ENCODE data around the gene SPNS2.

SPNS2 gene

DNA sequence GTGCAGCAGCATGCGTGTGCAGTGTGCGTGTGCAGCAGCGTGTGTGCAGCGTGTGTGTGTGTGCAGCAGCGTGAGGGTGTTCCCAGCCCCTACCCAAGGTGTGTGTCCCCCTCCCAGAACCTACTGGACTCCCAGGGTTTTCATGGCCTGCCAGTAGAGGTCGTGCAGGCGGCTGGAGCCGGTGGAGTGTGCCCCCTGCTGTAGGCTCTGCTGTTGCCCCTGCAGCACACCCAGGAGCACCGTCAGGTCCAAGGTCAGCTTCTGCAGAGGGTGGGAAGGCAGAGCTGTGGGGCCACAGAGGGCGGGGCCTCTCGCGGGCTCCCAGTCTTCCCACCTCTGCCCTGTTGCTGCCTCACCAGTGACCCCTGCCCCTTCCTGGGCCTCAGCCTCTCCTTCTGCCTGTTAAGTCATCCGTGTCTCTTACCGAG, 41.6 kb downstream of the SPNS2 start:
- DNase-seq, result no peak

DNA sequence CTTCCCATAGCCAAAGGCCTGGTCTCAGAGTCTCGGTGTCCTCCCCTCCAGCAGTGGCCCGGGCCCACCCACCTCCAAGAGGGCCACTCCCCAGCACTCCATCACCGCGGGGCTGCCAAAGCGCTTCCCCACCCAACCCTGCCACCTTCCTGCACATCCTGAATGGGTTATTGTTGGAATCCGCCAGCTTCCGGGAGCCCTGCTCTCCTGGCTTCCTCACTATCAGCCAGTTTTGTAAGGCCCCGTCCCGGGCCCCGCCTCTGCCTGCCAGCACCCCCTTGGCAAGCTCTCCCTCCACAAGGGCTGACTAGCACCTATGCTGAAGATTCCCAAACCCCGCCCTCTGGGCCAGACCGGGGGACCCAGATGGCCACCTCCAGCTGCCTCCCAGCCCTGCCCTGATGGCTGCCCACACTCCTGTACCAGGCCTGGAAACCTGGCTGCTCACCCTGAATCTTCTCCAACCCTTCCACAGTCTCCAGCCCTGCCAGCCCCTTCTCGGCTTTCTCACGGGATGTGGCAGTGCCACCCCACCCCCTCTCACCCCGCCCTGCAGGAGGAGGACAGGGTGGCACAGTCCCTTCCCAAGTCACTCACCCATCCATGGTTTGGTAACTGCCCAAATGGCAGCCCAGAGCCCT, 42.1 kb downstream of the SPNS2 start:
- DNase-seq, result no peak

DNA sequence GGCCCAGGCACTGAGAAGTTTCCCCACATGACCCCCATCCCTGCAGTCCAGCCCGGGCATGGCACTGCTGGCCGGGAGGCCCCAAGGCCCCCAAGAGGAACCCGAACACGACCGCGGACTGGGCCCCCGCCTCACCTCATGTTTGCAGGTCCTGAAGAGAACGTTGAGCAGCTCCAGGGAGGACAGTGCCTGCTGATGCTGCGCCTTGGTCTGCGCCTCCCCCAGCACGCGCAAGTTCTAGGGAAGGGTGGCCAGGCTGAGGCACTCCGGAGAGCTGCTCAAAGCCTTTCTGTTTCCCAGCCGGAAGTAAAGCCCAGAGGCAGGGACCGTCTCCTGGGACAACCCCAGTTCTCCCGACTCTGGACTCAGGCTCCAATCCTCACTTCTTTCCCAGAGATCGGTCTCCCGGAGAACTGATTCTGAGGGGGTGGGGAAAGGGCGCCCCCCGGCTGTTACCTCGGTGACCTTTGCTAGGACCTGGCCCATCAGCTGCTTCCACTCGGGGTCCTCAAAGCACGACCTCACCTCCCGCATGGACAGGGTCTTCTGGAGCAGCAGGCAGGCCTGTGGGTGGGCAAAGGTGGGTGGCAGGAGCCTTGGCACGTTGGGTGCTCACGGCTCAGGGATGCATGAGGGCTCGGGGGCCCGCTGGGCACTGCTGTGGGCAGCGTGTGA, 42.8 kb downstream of the SPNS2 start:
- no peak for DNase-seq

DNA sequence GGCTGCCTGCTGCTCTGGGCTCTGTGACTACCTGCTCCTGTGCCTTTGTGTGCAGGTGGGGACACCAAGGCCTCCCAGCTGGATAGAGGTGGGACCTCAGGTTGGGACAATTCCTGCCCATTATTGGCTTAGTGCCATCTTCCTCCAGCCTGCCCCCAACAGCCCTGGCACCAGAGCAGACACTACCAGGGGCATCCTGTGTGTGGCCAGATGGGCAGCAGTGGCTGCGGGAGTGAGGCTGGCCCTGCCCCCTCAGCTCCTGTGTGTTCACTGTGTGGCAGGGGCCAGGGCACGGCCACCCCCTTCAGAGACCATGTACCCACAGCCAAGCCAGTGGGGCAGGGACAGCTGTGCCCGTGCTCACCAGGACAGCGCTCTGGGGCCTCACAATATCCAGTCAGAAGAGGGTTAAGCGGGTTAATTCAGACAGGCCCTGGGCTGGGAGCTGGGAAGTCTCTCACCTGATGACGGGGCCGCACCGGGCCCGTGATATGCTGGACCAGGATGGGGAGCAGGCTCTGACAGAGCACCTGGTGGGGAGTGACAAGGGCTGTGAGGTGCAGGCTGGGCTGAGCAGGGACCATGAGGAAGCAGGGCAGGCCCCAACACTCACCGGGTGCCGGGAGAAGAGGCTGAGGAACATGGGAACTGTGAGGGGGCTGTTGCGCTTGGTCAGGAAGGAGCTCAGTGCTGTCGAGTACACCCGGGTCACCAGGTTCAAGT, 43.5 kb downstream of the SPNS2 start:
- DNase-seq, result no peak

DNA sequence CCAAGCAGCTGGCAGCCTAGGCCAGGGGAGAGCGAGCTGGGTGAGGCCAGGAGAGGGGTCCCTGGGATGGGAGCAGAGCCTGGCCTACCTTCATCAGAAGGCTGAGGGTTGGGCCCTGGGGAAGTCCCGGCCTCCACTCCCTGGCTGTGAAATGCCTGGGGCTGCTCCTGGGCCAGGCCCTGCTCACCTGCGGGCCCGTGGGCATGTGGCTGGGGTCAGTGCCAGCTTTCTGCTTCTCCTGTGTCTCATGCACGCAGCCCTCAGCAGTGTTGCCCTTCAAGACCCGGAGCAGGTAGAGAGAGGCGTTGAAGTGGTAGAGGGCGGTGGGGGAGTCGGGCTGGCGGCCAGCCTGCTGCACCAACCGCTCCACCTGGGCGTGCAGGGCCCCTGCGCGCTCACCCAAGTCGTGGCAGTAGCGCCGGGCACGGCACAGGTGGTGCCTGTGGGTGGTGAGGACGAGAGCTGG, 44.1 kb downstream of the SPNS2 start:
- DNase-seq, result no peak

DNA sequence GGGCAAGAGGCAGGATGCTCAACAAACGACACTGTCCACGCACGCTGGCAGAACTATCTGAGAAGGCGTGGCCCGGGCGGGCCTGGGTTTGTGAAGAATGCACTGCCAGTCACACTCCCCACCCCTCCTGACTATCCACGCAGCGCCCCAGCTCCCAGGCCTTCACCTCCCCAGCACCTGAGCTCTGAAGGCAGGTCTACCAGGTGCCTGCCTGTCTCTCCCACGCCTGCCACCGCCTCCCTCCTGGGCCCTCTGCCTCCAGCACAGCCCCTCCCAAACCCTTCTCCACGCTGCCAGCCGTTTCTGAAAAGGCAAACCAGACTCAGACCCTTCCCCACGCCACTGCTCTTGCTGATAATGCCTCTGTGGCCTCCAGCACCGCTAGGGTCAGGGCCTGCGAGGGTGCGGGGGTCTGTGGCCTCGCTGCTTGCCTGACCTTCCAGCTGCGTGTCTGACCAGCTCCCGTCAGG, 44.9 kb downstream of the SPNS2 start:
- DNase-seq, result no peak

DNA sequence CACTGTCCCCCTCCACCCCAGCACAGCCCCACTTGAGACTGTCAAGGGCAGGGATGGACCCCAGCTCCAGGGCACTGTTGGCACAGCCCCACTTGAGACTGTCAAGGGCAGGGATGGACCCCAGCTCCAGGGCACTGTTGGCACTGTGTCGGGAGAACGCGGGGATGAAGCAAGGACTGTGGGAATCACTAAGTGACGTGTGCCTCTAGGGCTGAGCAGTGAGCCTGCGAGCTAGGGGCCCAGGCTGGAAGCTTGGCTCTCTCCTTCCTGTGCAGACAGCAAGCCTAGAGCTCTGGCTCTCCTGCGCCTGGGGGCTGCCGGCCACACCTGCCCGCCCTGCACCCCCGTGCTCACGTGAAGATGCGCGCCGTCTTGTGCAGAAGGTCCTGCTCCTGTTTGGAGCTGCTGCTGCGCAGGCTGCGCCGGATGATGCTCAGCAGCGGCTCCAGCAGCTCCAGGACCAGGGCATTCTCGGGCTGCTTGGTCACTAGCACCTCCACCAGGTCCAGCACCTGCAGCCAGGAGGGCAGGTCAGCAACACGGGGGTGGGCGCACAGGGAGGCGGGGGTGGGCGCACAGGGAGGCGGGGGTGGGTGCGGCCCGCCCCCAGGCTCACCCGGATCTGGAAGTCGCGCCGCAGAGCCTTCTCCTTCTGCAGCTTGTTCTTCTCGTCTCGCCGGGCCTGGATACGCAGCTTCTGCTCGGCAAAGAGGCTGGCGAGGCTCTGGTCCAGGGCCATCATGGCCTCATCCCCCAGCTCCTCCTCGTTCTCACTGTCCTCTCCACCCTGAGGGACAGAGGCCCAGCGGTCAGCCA, 45.7 kb downstream of the SPNS2 start:
- no peak for DNase-seq

DNA sequence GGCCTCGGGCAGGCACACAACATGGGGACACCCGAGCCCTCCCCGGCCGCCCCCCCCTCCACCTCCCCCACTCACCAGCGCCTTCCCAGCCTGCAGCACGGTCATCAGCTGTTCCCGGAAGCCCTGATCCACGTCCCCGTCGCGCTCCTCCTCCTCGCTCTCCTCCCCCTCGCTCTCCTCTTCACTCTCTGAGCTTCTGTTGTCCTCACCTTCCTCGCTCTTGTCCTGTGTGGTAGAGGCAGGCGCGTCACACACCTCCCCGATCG, 46.2 kb downstream of the SPNS2 start:
- no peak for DNase-seq

DNA sequence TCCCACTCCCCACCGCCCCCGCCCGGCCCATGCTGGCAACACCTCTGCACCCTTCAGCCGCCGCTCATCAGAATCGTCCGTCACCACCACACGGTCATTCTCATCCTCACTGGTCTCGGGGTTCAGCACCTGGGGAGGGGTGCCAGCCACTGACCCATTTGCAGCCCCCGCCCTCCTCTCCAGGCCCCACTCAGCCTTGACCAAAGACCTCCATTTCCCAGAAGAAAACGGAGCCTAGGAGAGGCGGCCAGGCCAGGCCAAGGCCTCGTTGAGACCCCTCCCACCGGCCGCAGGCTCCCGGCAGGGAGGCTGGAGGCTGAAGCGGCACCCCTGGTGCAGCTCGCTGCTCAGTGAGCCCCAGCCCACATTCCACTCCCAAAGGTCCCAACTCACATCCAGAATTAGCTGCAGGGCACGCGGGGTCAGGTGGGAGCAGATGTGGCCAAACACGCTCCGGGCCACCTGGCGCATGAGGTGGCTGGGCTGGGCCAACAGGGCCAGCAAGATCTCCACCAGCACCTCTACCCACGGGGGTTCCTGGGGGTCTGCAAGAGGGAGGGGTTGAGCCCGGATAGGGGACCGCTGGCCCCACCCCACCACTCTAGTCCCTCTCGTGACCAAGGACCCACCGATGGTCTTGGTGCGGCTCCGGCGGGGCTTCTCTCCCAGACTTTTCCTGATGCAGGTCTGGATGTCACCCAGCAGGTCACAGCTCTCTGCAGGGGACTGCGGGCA, 46.7 kb downstream of the SPNS2 start:
- no peak for DNase-seq

DNA sequence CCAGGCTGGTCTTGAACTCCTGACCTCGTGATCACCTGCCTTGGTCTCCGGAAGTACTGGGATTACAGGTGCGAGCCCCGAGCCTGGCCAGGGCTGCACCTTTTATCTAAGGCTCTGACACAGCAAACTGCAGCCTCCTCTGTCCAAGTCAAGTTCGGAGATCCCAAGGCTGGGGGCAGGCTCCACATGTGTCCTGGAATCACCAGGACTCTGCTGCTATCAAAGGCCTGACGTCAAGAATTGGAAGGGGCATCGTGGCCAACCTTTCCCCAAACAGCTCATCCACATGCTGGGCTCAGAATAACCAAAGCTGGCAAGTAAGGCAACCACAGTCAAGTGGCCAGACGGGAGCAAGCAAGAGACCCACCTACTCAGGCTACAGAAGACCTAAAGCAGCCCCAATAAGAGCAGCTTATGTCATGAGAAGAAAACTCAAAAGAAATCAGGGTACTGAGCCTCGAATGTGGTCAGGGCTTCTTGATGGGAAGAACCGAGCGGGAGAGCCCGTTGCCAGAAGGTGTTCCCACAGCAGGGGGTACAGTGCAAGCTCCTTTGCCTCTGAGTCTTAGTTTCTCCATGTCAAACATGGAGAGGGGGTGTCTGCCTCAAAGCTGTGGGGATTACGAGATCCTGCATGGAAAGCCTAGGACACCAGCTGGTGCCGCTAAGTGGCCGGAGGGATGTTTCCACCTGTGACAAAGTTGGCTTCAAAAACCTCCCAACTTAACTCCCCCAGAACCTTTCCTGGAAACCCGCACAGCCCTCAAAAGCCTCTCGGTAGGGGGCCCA, 48.6 kb downstream of the SPNS2 start:
- DNase-seq, result no peak

DNA sequence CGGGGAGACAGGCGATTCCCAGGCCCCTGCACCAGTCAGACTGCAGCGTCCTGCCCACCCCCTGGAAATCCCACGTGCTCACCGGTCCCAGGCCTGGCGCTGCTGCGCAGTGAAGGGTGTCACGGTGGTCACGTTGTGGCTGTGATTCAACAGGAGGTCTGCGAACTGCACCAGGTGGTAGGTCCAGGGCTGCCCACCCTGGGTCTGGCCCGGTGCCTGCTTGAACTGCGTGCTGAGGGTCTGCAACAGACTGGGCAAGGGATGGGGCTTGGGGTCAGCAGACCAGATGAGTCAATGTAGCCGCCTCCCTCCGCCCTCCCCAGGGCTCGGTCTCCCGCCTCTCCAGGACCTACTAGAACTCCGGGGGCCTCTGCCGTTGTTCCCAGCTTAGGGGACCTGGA, 49.4 kb downstream of the SPNS2 start:
- no peak for DNase-seq

DNA sequence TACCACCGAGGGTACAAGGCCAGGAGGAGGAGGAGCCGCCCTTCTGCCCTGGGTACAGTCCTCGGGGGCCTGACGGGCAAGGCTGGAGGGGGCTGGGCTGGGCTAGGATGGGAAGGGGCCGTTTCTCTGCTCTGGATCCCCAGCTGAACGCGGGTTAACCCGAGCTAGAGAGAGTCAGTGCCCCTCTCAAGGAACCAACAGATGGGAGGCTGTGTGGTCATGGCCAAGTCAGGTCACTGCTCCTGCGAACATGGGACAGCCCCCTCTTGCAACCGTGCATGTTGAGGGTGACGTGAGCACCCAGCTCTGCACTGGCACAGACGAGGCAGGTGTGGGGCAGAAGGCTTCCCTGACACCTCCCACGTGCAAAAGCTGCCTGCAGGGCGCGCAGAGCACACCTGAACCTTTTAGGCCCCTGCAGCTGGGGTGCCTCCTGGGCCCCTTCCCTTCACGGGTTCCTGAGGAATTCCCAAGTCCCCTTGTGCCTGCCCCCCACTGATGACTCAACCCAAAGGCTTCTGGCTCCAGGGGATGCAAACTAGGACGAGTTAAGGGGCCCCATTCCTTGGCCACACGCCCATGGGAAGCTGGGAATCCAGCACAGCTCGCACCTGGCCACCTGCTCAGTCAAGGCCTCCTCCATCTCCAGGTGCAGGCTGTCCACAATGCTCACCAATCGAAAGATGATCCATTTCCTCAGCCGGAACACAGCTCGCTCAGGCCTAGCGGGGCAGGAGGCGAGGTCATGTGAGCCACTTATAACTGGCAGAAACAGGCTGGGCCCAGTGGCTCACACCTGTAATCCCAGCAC, 50.2 kb downstream of the SPNS2 start:
- DNase-seq, result no peak

DNA sequence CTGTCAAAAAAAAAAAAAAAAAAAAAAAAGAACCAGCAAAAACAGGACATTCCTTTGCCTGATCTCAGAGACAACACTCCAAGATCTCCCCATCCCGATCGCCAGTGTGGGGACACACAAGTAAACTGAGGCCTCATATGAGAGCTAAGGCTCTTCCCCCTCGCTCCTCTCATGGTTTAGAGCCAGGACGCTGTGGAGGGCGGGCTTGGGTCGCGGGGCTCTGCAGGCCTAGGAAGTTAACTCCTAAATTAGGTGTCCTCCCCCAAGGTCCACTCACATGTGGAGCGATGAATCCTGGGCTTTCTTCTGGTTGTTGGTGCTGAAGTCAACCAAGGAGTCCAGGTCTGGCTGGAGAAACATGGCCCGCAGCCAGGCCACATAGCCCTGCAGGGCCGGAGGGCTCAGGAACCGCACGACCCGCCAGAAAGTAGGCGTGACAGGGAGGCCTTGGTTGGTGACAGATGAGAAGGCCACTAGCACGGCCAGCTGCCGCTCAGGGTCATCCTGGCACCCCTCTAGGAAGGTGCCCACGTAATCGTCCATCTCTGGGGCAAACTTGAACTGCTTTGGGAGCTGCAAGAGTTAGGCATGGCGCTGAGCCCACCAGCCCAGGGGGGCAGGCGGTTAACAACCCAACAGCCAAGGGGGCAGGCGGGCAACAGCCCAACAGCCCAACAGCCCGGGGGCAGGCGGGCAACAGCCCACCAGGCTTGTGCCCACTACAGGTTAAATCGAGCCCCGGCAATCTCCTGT, 51.3 kb downstream of the SPNS2 start:
- DNase-seq, result no peak

DNA sequence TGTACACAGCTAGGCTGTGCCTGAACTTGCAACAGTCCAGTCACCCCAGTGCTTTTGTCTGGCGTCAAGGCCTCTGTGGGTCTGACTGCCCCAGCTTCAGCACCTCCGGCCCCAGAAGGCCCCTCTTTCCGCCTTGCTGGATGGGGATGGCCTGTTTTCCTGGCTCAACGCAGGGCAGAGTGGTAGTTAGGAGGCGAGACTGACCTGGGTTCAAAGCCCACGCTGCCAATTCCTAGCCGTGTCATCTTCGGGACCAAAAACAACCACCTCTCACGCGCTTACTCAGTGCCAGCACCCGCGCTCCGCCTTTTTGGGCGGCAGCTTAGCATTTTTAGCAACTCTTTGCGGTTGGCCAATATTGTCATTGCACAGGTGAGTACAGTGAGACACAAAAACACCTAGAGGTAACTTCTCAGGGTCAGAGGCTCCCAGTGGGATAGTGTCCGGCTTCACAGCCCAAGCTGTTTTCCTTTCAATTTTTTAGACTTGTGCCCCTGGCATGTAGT, 51.9 kb downstream of the SPNS2 start:
- no peak for DNase-seq

DNA sequence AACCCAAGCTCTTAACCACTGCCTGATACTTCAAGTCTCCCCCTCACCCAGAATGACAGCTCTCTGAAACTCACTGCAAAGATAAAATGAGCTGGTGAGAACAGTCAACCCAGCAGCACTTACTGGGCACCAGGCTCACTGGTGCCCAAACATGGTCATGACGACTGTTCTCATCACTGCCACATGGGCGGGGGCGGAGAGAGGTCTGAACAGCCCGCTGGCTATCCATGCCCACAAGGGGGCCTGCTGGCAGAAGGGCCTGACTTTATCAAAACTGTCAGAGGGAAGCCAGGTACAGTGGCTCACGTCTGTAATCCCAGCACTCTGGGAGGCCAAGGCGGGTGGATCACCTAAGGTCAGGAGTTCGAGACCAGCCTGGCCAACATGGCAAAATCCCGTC, 52.5 kb downstream of the SPNS2 start:
- no peak for DNase-seq

DNA sequence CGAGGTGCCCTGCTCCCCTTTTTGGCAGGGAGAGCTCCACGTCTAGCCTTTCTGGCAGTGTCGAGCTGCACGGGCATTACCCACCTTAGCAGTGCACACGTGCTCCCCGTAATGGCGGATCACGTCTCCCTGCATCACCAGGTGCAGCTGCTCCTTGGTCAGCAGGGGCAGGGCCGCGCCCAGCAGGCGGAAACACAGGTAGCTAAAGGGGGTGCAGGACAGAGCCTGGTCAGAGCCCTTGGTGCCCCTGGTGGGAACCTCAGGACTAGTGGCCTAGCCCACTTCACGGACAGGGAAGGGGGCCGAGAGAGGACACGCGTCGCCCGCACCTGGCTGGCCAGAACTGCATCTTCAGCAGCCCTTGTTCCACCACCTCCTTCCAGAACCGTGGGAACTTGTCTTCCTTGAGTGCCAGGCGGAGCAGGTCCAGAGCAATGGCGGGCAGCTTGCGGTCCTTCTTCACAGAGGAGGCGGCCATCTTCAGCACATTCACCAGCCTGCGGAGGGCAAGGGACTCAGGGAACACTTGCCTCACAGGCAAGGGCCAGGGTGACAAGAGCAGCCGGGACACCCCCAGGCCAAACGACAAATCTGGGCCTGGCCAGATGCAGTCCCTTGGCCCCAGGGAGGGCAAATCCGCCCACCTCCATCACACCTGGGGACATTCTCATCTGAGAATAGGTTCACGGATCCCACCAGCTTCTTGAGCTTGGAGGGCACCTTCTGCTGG, 53.3 kb downstream of the SPNS2 start:
- no peak for DNase-seq

DNA sequence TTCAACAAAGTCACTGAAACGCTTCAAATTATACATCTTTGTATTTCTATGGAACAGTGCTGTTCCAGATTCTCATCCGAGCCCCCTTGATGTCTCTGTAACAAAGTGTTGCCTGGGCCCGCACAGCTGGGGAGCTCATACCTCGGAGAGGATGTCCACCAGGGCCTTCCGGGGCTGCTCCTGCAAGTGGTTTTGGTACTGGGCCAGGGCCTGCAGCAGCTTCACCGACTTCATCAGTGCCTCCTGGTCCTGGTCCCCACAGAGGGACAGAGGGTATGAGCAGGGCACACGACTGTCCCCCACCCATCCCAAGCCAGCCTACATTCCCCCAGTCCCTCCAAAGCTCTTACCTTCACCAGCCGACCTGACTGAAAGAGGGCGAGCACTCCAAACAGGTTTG, 55.0 kb downstream of the SPNS2 start:
- no peak for DNase-seq

DNA sequence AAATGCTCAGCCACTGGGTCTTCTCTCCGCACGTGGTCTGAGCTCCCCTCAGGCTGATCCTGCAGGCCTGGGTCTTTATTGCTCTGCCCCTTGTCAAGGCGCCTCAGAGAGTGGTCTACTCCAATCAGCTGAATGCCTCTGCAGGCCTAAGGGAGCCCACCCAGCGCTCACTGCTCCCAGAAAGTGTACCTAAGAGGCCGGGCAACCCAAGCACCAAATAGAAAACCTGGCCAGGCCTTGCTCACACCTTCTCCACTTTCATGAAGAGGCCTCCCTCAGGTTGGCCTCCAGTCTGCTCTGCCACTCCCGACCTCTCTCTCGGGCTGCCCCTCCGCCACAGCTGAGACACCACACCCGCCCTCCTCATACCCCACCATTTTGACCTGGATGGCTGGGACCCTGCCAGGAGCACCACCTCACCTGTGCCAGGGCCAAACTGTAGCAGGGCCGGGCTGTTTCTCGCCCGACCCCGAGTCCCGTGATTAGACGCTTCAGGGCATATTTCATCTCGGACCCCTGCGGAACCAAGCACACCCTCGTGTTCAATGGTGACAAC, 55.8 kb downstream of the SPNS2 start:
- no peak for DNase-seq
